ENCODE measurements around the gene HTRA2. TPM values are rescaled to one million over a fixed set of nuclear protein-coding genes. Genes with fewer than 3 reads are reported as not detected.

The HTRA2 gene
- total RNA-seq, 4 donors from 2014 or later: 8.6 to 29.6 (median 21.0) TPM

DNA sequence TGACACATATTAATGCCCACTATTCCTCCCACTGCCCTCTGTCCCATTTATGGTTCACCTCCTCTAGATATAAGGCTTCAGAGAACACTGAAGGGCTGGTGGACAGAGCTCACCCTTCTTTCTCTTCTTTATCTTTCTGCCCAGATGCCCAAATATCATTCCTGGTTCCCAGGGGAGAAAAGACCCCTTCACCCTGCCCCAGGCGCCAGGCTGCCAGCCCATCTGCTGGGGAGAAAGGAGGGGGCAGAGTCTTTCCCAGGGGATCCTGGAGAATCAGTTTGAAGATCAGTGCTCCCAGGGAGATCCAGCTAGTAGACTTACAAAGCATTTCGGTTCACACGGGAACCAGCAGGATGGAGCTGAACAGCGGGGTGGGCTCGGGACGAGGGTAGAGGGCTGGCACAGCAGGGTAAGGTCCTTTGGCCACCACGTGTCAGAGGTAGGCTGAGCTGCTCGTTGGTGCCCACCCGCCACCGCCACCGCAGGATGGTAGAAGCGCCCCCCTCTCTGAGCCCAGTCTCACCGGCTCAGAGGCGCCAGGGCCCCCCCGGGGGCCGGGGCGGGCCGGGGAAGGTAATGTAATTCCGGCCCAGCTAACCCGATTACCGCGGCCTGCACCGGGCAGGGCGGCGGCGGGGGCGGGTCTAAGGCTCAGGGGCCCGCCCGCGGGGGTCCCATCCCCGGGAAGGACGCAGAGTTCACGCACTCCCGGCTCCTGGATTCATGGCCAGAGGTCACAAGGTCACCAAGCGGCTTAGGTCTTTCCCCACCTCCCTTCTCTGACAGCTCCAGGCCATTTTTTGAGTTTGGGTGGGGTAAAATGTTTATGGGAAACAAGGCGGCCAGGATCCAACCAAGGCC, 16.8 kb upstream of the HTRA2 start:
- 19% methylated on average over 11 of the region's 36 CpGs; no CpG with 5 or more reads in 1 of the 2 donors for WGBS, 2 donors (ENCODE audit: low coverage in 1 of 2)
- in situ Hi-C loops (cut with MboI; ENCODE audit: low pct_ligation_motif_present in 1 of 4, low pct_unique_long_range_greater_than_20kb in 1 of 4, low sequenced_read_pairs in 3 of 4): no loop called here
- no peak for DNase-seq
- Histone ChIP-seq H3K27me3 (peaks cover 97% of the 10 kb centered on the region), H3K36me3 (no peaks in the 10 kb centered on the region), H3K9me3 (no peaks in the 10 kb centered on the region), H3K4me1 (peaks cover 8 to 36% (median 31%) of the 10 kb centered on the region in 4 donors), H3K4me3 (no peak overlapping the region), H3K27ac (no peak overlapping the region)
- no peak for TF ChIP-seq POLR2A (IDR thresholded peaks at IDR 0.05)
- TF ChIP-seq, protein P1, sequence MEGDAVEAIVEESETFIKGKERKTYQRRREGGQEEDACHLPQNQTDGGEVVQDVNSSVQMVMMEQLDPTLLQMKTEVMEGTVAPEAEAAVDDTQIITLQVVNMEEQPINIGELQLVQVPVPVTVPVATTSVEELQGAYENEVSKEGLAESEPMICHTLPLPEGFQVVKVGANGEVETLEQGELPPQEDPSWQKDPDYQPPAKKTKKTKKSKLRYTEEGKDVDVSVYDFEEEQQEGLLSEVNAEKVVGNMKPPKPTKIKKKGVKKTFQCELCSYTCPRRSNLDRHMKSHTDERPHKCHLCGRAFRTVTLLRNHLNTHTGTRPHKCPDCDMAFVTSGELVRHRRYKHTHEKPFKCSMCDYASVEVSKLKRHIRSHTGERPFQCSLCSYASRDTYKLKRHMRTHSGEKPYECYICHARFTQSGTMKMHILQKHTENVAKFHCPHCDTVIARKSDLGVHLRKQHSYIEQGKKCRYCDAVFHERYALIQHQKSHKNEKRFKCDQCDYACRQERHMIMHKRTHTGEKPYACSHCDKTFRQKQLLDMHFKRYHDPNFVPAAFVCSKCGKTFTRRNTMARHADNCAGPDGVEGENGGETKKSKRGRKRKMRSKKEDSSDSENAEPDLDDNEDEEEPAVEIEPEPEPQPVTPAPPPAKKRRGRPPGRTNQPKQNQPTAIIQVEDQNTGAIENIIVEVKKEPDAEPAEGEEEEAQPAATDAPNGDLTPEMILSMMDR (IDR thresholded peaks at IDR 0.05): no peak
- no peak for TF ChIP-seq EP300 (IDR thresholded peaks at IDR 0.05; ENCODE audit: low read depth)
- no peak for TF ChIP-seq POLR2AphosphoS5 (IDR thresholded peaks at IDR 0.05)
- intact Hi-C loops (cut with DNase I; ENCODE audit: low total_unique reads): no loop called here

DNA sequence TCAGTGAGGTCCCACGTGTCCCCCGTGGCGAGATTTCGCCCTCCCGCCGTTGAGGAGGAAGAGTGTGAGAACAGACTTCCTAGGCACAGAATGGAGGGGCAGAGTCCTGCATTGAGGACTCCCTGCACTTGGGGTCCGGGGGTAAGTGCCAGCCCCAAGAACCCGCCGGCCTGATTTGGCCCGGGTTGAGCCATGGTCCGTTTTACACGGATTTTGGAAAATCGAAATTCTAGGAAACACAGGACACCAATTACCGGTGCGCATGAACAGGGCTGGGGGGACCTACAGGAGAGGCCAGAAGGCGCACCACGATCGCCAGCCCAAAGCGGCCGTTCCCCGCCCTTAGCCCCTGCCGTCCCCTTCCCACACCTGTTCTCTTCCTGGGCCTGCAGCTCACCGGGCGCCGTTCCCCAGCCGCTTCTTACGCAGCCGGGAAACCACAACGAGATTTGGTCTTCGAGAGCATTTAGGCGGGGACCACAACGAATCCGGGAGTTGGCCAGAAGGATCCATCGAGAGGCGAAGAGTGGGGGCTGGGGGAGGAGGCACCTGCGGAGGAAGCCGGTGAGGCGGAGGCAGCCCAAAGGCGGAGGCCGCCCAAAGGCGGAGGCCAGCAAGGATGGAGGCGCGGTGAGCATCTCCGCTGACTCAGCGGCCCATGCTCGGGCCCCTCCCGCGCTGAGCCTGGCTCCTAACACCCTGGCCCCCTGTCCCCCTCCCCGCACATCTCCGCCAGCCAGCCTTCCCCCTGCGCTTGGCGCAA, 15.9 kb upstream of the HTRA2 start:
- in situ Hi-C loops (cut with MboI; ENCODE audit: low pct_ligation_motif_present in 1 of 4, low pct_unique_long_range_greater_than_20kb in 1 of 4, low sequenced_read_pairs in 3 of 4) (no loop called here), intact Hi-C loops (cut with DNase I; ENCODE audit: low total_unique reads) (no loop called here)
- 11% methylated on average over 48 of the region's 52 CpGs; no CpG with 5 or more reads in 1 of the 2 donors for WGBS, 2 donors (ENCODE audit: low coverage in 1 of 2)
- TF ChIP-seq POLR2A (IDR thresholded peaks at IDR 0.05): no peak
- TF ChIP-seq POLR2AphosphoS5 (IDR thresholded peaks at IDR 0.05): peak in 2 of 3 donors; percentile 80 to 86
- H3K4me1 ChIP-seq: peaks cover 8 to 30% (median 27%) of the 10 kb centered on the region in 4 donors
- no peak for DNase-seq
- no peak overlapping the region for H3K27ac ChIP-seq
- peak overlapping the region in 1 of 4 donors; percentile 28 for H3K4me3 ChIP-seq
- no peaks in the 10 kb centered on the region for H3K36me3 ChIP-seq
- no peaks in the 10 kb centered on the region for H3K9me3 ChIP-seq
- peaks cover 100% of the 10 kb centered on the region for H3K27me3 ChIP-seq

DNA sequence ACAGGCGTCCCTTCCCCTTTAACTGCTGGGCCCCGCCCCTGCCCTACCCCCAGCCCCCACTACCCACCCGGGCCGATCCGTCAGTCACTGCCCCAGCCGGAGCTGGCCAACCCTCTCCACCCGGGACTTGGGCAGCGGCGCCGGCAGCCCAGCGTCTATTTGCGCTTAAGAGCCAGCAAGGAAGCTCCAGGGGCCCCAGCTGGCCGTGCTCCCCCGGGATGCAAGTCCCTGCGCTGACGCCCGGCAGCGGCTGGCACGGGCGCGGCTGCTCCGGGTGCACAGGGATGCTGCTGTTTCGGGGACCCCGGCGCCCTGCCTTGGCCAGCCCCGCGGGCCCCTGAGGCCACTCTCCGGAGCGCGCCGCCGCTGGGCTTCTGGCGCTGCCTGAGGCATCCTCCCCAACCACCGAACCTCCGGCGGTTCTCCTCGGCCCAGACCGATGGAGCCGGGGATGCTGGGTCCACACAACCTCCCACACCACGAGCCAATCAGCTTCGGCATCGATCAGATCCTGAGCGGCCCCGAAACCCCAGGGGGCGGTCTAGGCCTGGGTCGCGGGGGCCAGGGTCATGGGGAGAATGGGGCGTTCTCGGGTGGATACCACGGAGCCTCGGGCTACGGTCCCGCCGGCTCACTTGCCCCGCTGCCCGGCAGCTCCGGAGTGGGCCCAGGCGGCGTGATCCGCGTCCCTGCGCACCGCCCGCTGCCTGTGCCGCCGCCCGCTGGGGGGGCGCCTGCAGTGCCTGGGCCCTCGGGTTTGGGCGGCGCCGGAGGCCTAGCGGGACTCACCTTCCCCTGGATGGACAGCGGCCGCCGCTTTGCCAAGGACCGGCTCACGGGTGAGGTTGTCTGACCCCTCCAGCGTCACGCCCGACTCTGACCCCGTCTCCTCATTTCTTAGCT, 15.1 kb upstream of the HTRA2 start, which contains the start of gene TLX2:
Gene TLX2 (plus strand): TSS at position 83 of the 903 bp plus-strand sequence. CDS start 357 bp downstream, at position 440.
- H3K4me1 ChIP-seq: peaks cover 8 to 30% (median 27%) of the 10 kb centered on the region in 4 donors
- 3% methylated on average over 46 of the region's 82 CpGs; no CpG with 5 or more reads in 1 of the 2 donors for WGBS, 2 donors (ENCODE audit: low coverage in 1 of 2)
- no peak within 1 kb of the TSS for H3K27ac ChIP-seq
- H3K36me3 ChIP-seq: no peaks in the 10 kb centered on the region
- H3K9me3 ChIP-seq: no peaks in the 10 kb centered on the region
- in situ Hi-C loops (cut with MboI; ENCODE audit: low pct_ligation_motif_present in 1 of 4, low pct_unique_long_range_greater_than_20kb in 1 of 4, low sequenced_read_pairs in 3 of 4) (no loop called here), intact Hi-C loops (cut with DNase I; ENCODE audit: low total_unique reads) (no loop called here)
- TF ChIP-seq EP300 (IDR thresholded peaks at IDR 0.05; ENCODE audit: low read depth) (no peak), POLR2AphosphoS5 (IDR thresholded peaks at IDR 0.05) (no peak), POLR2A (IDR thresholded peaks at IDR 0.05) (no peak)
- TF ChIP-seq, protein P1 (IDR thresholded peaks at IDR 0.05): no peak
- H3K4me3 ChIP-seq: peak within 1 kb of the TSS in 1 of 4 donors; percentile 28
- peaks cover 100% of the 10 kb centered on the region for H3K27me3 ChIP-seq
- DNase-seq: no peak

DNA sequence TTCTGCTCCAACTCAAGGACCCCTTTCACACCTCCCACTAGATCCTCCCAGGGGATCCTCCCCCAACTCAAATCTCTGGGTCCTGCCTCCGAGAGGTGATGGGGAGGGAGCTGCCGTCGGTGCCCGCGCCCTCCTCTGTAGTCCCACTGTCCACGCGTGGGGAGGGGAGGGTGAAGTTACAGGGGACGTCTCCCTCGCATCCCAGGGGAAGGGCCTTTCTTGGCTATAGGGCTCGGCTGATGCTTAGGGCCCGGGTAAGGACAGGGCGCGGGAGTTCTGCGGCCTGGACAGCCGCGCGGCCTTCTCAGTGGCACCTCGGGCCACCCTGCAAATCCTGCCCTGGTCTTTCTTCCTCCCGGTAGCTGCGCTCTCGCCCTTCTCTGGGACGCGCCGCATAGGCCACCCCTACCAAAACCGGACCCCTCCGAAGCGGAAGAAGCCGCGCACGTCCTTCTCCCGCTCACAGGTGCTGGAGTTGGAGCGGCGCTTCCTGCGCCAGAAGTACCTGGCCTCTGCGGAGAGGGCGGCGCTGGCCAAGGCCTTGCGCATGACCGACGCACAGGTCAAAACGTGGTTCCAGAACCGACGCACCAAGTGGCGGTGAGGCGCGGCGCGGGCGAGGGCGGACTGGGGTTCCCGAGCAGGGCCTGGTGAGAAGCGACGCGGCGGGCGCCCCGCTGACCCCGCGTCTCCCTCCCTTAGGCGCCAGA, 14.3 kb upstream of the HTRA2 start:
- intact Hi-C loops (cut with DNase I; ENCODE audit: low total_unique reads) (no loop called here), in situ Hi-C loops (cut with MboI; ENCODE audit: low pct_ligation_motif_present in 1 of 4, low pct_unique_long_range_greater_than_20kb in 1 of 4, low sequenced_read_pairs in 3 of 4) (no loop called here)
- no peak overlapping the region for H3K27ac ChIP-seq
- H3K4me3 ChIP-seq: peak overlapping the region in 2 of 4 donors; percentile 28 to 39
- peaks cover 100% of the 10 kb centered on the region for H3K27me3 ChIP-seq
- TF ChIP-seq, protein P1 (IDR thresholded peaks at IDR 0.05): no peak
- TF ChIP-seq POLR2AphosphoS5 (IDR thresholded peaks at IDR 0.05) (no peak), POLR2A (IDR thresholded peaks at IDR 0.05) (no peak), EP300 (IDR thresholded peaks at IDR 0.05; ENCODE audit: low read depth) (no peak)
- 24% methylated on average over 56 of the region's 60 CpGs; no CpG with 5 or more reads in 1 of the 2 donors for WGBS, 2 donors (ENCODE audit: low coverage in 1 of 2)
- H3K36me3 ChIP-seq: no peaks in the 10 kb centered on the region
- no peaks in the 10 kb centered on the region for H3K9me3 ChIP-seq
- H3K4me1 ChIP-seq: peaks cover 8 to 30% (median 27%) of the 10 kb centered on the region in 4 donors
- no peak for DNase-seq

Data from transverse colon (tissue), 4 donors.